Measurements from ENCODE around the gene SEC24C.

GRCh38 chr10:73789659-73790055 is 45.5 kb downstream of the SEC24C start:
- TF ChIP-seq CTCF (conservative IDR thresholded peaks at IDR 0.05; ENCODE audit: low read depth, low read length) (no peak), POLR2A (IDR thresholded peaks at IDR 0.05; ENCODE audit: low read depth, low read length) (no peak), MXI1 (IDR thresholded peaks at IDR 0.05; ENCODE audit: borderline replicate concordance, low read depth, low read length) (no peak), CEBPB (IDR thresholded peaks at IDR 0.05; ENCODE audit: low read depth, low read length) (no peak), USF2 (IDR thresholded peaks at IDR 0.05; ENCODE audit: low read depth, low read length) (no peak), MAZ (IDR thresholded peaks at IDR 0.05; ENCODE audit: borderline replicate concordance, low read depth, low read length) (no peak), RAD21 (IDR thresholded peaks at IDR 0.05; ENCODE audit: low read length) (no peak), RFX5 (IDR thresholded peaks at IDR 0.05; ENCODE audit: low read depth, low read length) (no peak)

Measured in IMR-90 (cell line).